Daoy (cell line): Measurements from ENCODE around the gene RCAN2. TPM values are rescaled to one million over a fixed set of nuclear protein-coding genes. Genes with fewer than 3 reads are reported as not detected.
"Not testable (repeated sequence)": the region's sequence is repeated elsewhere in the genome, so short reads cannot be mapped to it uniquely, and the experiment has no call there.

ENCODE experiments used
- DNase-seq: peaks from one replicate; pipeline ENCODE4 v3.0.0-alpha.2; 2015; ENCODE audit warnings: low read depth
- total RNA-seq: library from RNA; depleted of rRNA; stranded (reverse); fragments of >200 nt; shearing (Covaris generic); gene quantifications from 2 replicates; pipeline ENCODE4 v1.2.3, GENCODE V29; 2014

RCAN2 gene
- total RNA-seq, 1 experiment from 2014 or later, result 2.0 TPM

GRCh38 chr6:46440141-46440540, 51.1 kb downstream of the RCAN2 start:
- no peak for DNase-seq

GRCh38 chr6:46438245-46438644, 53.0 kb downstream of the RCAN2 start:
- DNase-seq, result no peak

- DNase-seq, result no peak
Observed at GRCh38 chr6:46437671-46438221, 53.5 kb downstream of the RCAN2 start.

- no peak for DNase-seq
Observed at GRCh38 chr6:46422619-46423018, 68.6 kb downstream of the RCAN2 start.

GRCh38 chr6:46421939-46422338, 69.3 kb downstream of the RCAN2 start:
- DNase-seq, result no peak

- DNase-seq, result peak; percentile 4
Observed at GRCh38 chr6:46420921-46421638, 70.2 kb downstream of the RCAN2 start.

- peak; percentile 66 for DNase-seq
Observed at GRCh38 chr6:46419576-46420002, 71.7 kb downstream of the RCAN2 start.

- no peak for DNase-seq
Observed at GRCh38 chr6:46414398-46414797, 76.9 kb downstream of the RCAN2 start.

GRCh38 chr6:46412662-46413061, 78.6 kb downstream of the RCAN2 start:
- DNase-seq, result no peak

- DNase-seq, result no peak
Observed at GRCh38 chr6:46411456-46412197, 79.6 kb downstream of the RCAN2 start.

- peak; percentile 30 for DNase-seq
Observed at GRCh38 chr6:46410334-46410953, 80.8 kb downstream of the RCAN2 start.

- DNase-seq, result no peak
Observed at GRCh38 chr6:46407776-46408530, 83.3 kb downstream of the RCAN2 start.

- DNase-seq, result no peak
Observed at GRCh38 chr6:46407246-46407645, 84.0 kb downstream of the RCAN2 start.

- DNase-seq, result not testable (repeated sequence)
Observed at GRCh38 chr6:46405620-46406180, 85.5 kb downstream of the RCAN2 start.

GRCh38 chr6:46400898-46401297, 90.4 kb downstream of the RCAN2 start:
- DNase-seq, result no peak

GRCh38 chr6:46395530-46395929, 95.7 kb downstream of the RCAN2 start:
- no peak for DNase-seq

- DNase-seq, result no peak
Observed at GRCh38 chr6:46393940-46394337, 97.3 kb downstream of the RCAN2 start.

- DNase-seq, result no peak
Observed at GRCh38 chr6:46393161-46393939, 97.9 kb downstream of the RCAN2 start.

- DNase-seq, result no peak
Observed at GRCh38 chr6:46392294-46392693, 99.0 kb downstream of the RCAN2 start.

- no peak for DNase-seq
Observed at GRCh38 chr6:46390153-46390876, 100.9 kb downstream of the RCAN2 start.
